Glomerular visceral epithelial cell (primary cell): Measurements from ENCODE around the gene SCGB1A1.

Source experiments
- DNase-seq: peaks from one replicate; pipeline ENCODE4 v3.0.0-alpha.2; 2016; ENCODE audit errors: extremely low spot score

Gene SCGB1A1

DNA sequence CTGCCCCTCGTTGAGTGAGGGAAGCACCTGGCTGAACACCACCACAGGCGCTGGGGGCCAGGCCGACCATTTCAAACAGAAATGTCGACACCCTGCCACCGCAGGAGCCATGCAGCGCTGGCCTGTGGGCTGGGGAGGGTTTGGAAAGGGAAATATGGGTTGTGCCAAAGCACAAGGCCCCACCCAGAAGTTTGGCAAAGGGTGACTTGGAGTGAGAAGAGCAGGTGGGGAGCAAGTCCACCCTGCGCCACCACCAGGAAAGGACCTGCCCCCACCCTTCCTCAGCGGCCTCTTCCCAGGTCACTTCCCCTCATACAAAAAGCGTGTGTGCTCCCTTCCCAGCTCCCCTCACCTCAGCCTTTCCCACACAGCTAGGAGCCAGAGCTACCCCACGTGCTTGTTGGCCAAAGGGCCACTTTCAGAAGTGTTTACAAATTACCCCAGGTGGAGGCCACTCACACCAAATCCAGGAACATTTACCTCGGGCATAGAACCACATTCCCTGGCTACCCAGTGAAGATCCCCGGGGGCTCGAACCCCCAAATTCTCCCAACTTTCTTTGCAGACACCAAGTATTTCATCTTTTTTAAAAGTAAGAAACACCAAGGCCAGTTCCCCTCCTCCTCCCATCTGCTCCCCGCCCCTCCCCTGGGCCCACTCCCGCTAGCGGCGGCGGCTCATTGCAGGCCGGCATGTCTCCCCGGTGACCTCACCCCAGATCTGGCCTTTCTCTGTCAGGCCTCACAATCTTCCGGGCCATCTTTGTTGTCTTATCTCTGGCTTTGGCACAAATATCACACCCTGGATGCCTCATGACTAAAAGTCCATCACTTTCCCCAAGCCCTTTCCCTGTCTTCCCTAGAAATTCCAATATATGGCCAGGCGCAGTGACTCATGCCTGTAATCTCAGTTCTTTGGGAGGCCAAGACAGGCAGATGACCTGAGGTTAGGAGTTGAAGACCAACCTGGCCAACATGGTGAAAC lies 20.5 kb upstream of the SCGB1A1 start:
- DNase-seq = peak; percentile 29

DNA sequence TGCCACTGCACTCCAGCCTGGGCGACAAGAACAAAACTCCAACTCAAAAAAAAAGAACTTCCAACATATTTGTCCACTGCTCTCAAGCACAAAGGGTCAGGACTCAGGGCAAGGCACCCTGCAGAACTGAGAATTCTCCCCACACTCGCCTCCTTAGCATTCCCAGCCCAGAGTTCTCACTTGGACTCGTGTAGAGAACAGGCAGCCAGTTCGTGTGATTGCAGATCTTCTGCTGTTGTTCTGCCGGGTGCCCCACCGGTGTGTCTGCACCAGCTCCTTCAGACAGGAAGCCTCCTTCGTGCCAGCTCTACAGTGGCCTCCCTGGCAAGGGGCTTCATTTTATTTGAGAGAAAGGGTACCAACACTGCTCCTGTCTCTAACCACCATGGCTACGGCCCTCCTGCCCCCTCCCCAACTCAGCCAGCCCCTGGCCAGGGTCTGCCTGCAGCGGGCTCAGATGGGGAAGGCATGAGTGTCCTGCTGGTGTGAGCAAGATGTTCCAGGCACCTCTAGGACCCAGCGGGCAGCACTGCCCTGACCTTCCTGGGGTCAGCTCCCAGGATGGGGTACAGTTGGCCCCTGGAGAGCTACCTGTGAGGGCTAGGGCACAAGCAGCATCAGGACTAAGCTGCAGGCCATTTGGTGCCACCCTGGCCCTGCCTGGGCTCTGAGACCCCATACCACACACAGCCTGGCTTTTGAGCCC lies 19.5 kb upstream of the SCGB1A1 start:
- no peak for DNase-seq

DNA sequence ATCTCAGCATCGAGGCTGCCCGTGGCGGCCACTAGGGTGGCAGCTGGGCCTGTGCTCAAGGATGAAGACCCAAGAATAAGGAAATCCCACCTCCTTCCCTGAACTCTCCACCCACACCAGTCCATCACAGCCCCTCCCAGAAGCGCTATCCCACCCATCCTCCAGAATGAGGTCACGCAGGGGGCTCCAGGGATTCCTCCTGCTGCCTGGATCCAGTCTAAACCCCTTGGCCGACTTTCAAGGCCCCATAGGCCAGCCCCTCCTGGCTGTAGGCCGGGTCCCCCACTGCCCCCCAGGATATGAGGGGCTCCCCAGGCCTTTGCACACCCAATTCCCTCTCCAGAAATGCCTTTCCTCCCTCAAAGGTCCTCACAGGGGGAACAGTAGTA lies 19.0 kb upstream of the SCGB1A1 start:
- DNase-seq = no peak

DNA sequence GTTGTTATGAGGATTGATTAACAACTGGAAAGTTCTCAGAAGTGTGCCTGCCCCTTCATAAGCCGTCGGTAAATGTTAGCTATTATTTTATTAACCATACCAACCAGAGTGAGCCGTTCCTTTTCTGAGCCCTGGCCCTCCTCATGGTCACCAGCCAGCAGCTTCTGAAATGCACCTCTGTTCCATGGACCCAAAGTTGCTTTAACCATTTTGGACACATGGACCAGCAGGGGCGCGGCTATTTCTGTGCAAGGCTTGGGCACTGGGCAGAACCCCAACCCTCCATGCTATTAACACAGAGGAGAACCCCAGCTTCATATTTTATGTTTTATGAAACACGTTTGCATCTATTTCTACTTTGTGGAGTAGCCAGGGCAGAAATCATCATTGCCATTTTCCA lies 18.6 kb upstream of the SCGB1A1 start:
- DNase-seq = no peak

DNA sequence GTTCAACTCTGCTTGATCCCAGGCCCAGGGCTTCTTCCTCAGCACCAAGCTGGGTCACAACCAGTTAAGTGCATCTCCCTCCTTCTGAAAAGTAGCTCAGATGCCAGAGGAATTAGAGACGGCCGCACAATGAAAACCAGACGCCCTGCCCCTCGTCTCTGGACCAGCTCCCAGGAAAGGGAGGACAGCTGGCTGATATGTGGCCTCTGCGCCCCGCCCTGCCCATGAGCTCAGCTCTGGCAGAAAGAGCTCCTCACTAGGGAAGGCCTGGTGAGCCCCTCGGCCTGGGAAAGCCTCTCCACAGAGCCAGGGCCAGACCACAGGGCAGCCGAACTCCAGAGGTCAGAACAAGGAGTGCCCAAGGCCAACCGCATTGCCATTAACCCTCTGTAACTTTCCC lies 18.1 kb upstream of the SCGB1A1 start:
- no peak for DNase-seq

DNA sequence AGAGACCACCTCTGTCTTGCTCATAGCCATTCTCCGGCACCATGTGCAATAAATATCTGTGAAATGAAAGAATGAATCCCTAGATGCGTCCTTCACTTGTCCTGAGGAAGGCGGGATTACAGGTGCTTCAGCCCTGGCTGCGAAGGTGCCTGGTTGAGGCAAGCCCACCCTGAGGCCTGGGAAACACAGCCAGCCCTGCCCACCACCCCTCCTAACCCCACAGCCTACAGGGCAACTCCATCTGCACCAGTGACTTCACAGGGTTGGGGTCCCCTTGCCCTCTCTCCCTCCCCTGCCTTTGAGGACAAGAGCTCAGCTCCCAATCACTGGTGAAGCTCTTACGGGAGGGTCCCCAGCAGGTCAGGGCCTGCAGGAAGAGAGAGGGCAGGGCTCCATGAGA lies 17.5 kb upstream of the SCGB1A1 start:
- DNase-seq = no peak

DNA sequence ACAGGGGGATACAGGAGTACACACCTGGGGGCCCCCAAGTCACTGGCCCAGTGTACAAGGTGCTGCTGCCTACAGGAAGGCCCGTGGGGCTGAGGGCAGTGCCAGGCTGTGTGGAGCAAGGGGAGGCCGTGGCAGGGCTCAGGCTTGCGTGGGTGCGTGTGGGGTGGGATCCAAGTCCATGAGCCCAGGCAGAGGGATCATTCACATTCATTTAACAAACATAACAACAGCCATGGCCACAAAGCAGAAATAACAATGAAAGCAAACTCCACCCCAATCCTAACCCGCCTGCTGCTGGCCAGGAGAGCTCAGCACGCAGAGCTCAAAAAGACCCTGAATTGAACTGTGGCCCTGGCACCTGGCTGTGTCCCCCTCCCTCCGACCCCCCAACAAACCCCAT lies 17.0 kb upstream of the SCGB1A1 start:
- DNase-seq = no peak

DNA sequence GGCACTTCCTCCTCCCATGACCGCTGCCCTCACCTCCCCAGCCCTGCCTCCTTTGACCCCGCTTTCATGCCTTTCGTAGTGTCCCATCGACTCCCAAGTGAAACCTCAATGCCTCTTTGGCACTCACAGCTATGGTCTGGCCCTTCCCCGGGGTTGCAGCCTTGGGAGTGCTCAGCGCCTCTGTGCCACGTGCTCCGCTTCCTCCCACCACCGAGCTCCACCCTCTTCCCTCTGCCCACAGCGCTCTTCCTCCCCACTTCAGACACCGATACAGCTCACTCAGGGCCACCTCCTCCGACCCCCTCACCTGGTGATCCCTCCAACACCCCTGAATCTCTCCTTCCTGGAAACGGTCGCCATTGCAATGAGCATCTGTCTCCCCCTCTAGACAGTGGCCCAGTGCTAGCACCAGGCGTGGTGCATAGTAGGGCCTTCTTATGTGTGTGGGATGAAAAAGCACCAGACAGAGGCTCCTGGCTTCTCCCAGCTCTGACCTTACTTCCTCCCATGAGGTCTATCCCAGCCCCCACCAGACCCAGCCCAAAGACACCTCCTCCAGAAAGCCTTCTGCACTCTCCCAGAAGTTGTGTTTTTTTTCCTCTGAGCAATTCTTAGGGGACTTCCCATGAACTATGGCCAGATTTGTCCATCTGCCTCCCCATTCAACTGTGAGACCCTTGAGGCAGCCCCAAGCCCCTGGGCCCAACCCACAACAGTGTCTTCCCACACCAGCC lies 16.4 kb upstream of the SCGB1A1 start:
- DNase-seq = no peak

DNA sequence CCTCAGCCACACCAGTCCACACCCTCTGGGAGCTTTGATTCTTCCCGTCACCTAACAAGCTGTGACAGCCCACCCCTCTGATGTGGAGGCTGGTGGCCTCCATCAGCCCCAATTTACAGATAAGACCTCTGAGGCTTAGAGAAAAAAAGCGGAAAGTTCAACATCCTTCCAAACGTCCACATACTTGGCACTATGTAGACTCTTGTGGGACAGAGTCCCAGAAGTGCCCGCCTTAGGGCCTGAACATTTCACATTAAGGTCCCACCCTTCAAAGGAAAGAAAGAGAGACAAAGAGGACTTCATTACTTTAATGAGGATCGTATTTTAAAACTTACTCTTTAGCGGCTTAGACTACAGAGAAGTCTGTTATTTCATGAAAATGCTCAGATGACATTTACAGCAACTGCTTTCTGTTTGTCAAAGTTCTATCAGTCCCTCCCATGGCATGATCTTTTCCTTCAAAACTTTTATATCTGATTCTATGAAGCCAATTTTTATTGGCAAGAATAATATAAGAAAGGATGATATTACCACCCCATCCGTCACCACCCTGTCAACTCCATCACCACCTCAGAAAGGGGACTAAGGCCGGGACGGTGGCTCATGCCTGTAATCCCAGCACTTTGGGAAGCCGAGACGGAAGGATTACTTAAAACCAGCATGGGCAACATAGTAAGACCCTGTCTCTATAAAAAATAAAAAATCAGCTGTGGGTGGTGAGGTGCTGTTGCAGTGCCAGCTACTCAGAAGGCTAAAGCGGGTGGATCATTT lies 15.7 kb upstream of the SCGB1A1 start:
- DNase-seq = no peak

DNA sequence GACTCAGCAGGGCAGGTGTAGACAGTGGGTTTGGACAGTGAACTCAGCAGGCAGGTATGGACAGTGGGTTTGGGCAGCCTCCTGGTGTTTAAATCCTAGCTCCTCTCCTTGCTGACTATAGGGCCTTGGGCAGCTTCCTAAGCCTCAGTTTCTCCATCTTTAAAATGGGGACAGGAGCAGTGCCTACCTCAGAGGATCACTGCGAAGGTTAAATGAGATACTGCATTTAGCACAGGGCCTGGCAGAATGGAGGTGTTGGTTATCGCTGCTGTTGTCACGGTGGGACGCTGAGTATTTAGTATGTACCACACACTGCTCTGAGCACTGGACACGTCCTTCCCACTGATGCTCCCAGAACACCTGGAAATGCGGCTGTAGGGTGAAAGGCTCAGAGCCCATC lies 14.4 kb upstream of the SCGB1A1 start:
- DNase-seq = no peak

DNA sequence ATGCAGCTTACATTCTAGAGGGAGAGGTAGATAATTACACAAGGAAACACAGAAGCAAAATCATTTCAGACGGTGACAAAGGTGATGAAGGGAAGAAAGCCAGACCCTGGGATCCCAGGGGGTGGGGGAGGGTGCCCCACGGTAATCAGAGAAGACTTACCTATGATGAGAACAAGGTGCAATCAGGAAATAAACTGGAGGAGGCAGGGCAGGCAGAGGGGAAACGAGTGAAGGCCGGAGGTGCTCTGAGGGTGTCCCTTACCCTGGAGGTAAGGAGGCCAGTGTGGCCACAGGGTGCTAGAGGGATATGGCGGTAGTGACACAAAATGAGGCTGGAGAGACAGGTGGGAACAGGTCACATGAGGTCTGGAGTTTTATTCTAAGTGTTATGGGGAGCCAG lies 13.9 kb upstream of the SCGB1A1 start:
- DNase-seq = no peak

DNA sequence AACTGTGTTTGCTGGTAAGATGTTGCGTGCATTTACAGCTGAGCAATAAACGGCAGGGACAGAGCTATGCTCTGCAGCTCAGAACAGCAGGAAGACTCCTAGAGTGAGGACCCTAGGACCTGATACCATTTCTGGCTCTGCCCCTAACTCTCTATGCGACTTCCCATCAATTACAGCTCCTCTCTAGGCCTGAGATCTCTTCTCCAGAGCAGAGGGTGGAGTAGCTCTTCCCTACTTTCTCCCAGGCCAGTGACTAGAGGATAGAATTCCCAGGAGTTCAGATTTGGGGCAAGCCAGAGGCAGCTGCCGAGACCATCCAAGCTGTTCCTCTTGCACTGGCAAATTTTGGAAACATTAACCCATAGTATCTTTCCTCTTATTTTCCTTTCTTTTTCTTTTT lies 12.8 kb upstream of the SCGB1A1 start:
- no peak for DNase-seq

DNA sequence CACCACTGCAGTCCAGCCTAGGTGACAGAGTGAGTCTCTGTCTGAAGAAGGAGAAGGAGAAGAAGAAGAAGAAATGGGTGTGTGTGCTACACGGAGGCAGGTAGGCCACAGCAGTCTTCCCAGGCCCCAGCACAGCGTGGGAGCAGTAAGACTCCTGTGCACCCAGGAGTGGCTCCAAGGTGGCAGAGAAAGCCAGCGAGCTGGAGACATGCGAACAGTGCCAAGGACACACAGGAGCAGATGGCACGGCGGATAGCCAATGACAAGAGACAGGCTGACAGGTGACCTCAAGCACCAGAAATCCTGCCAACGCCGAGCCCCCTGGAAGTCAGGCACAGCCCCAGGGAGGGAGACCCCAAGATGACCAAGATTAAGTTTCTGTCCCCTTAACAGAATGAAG lies 9.0 kb upstream of the SCGB1A1 start:
- DNase-seq = no peak

DNA sequence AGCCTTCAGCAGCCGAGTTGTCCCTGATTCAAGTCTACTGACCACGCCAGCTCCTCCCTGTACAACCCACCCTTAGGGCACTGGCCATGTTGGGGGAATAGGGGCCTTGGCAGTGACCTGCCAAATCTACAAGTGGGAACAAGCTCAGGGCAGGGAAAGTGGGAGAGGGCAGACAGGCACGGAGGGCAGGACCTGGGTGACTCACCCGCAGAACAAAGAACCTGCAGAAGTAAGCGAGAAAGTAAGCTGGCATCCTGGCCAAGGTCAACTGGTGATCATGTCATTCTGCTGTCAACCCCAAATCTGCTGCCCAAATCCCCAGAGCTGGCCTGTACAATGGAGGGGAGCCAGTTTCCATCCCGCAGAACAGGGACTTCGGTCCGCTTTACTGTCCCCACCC lies 7.9 kb upstream of the SCGB1A1 start:
- DNase-seq = no peak

DNA sequence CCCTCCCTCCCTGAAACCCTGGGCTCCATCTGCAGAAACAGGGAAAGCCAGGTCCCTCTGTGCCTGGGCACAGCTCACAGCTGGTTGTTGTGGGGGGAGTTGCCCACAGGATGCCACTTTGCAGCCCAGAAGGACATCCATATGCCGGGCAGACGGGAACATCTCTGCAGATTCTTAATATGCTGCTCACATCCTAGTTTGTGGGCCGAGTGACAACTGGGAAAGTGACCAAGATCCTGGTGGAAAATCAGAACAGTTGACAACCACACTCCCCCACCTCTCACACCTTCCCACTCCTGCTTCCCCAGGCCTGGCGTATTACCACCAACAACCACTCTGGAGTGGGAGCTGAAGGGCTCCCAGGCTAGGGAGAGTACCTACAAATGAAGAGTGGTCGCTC lies 7.3 kb upstream of the SCGB1A1 start:
- no peak for DNase-seq

DNA sequence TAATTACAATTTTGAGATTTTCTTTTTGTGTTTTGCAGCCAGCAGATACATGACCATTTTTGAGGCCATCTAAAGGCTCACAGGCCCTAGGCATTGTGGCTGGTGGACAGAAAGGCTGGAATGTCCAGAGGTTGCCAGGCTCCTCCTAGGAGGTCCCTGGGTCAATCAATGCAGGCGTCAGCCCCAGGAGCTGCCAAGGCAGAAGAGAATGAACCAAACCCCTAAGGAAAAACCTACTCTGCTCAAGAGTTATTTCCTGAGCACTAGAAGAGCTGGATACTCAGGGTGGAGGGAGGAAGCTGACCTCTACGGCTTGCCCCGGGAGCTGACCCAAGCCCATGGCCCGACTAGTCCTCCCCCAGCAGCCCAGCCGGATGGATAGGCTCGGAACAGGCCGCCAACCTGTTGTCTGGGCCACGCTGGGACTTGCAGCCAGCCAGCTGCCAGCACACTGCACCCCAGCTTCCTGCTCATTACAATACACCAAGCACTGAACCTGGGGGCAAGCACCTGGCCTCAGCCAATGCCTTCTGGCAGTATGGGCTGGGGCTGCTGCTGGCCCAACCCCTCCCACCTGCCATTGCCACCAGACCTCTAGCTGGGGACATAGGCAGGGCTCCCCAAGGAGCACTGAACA lies 5.7 kb upstream of the SCGB1A1 start:
- DNase-seq = no peak

DNA sequence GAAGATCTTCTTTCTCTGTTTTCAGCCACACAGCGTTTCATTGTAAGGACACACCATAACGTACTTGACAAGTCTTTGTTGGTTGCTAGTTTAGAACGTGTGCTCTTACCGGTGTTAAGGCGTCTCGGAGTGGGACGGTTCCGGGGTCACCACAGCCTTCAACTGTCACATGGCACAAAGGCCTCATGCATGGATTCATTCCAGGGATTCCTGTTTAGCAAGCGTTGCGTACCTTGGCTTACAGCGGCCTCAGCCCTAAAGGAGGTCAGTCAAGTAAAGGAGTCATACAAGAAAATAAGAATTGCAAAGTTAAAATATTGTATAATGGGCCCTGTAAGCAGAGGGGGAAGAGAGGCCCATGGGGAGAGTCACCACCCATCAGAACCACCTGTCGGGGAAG lies 2.2 kb upstream of the SCGB1A1 start:
- no peak for DNase-seq

DNA sequence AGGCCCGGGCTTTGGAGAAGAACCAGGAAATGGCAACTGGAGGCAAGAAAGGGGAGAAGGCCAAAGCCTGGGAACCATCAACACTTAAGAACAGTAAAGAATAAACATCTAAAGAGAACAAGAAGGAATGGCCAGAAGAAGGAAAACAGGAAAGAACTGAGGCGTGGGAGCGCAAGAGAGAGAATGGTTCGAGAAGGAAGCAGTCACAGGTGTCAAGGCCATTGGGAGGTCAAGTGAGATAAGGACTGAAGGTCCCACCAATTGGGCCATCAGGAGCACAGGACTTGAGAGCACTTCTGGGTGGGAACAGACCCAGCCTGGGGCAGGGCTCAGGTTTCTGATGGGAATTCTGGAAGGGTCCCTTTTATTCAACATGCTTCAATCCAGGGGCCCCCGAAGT lies 697 bp upstream of the SCGB1A1 start:
- DNase-seq = no peak

DNA sequence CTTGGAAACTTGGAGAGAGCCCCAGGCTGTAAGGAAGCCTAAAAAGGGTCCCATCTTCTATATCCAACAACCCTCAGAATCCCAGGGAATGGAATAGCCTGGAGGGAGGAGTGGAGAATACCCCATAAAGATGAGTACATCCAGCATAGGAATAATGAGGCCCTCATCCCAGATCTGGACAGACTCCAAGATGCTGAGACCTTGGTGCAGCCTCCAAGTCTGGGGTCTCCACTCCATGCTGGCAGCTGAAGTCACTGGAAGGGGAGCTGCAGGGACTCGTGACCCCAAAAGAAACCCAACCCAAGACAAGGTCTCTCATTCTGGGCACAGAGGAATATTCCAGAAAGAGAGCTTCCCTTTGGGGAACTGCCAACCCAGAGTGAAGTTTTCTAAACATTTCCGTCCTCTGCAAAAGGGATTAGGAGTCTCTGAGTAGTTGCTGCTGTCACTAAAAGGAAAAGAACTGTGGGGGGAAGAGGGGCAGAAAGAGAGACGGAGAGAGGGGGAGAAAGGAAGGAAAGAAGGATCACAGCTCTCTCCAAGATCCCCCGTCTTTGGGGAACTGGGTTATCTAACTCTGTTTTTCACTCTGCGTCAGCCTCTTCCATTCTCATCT lies 589 bp downstream of the SCGB1A1 start:
- DNase-seq = no peak

DNA sequence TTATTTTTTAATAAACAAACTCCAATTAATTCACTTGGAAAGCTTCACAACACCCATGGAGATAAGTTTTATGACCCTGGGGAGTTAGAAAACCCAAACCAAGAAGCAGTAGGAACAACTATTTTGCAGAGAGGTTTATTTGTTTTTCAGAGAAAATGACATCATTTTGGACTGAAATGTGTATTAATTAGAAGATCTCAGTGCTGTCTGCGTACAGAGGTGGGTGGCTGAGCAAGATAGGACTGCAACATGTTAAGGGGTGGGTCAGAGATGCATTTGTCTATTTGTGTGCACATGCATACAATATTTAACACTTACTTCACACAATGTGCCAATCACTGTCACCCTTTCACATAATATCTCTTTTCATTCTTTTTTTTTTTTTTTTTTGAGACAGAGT lies 1.1 kb downstream of the SCGB1A1 start:
- no peak for DNase-seq

DNA sequence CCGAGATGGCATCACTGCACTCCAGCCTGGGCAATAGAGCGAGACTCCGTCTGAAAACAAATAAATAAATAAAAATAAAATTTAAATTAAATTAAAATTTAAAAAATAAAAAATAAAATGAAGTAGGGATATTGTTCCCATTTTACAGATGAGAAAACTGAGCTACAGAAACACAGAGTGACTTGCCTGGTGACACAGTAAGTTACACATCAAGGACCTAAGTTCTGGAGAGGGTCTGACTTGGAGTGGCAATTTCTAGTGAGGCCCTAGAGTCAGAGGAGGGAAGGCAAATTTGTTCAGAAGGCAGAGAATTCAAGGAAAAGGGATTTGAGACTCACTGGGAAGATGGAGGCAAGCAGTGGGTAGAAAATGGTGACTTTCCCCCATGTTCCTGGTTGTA lies 2.0 kb downstream of the SCGB1A1 start:
- DNase-seq = no peak
